Kidney (tissue), 14 donors: Measurements from ENCODE around the gene BLTP2. TPM values are rescaled to one million over a fixed set of nuclear protein-coding genes. Genes with fewer than 3 reads are reported as not detected.

Experiments
- DNase-seq, 5 donors: peaks; one replicate each; pipeline ENCODE4 v3.0.0-alpha.2; 2013 to 2020
- FAIRE-seq: peaks from 2 replicates; lab custom pipeline; 2012; peaks lifted over from hg19 to GRCh38; lab: Jason Lieb, UNC
- H3K27ac ChIP-seq, 2 donors: one replicate each; pipeline ENCODE4 v1.7.0; 2013; ENCODE audit warnings: low read depth in 2 of 2, low read length in 2 of 2, inconsistent platforms in 1 of 2
- H3K27me3 ChIP-seq: one replicate; pipeline ENCODE4 v1.7.1; 2013; ENCODE audit warnings: low read length, inconsistent platforms; ENCODE audit not compliant: control insufficient read depth, insufficient read depth
- H3K36me3 ChIP-seq, 3 donors: one replicate each; pipeline versions ENCODE4 v1.7.0 to v1.7.1; 2013; ENCODE audit warnings: low read length in 3 of 3, control low read depth in 1 of 3, inconsistent platforms in 1 of 3; ENCODE audit not compliant: insufficient read depth in 3 of 3, control insufficient read depth in 2 of 3
- H3K4me1 ChIP-seq, 3 donors: one replicate each; pipeline versions ENCODE4 v1.7.0 to v1.7.1; 2013; ENCODE audit warnings: low read length in 3 of 3, inconsistent platforms in 1 of 3, low read depth in 1 of 3; ENCODE audit not compliant: control insufficient read depth in 2 of 3, insufficient read depth in 2 of 3
- H3K4me3 ChIP-seq, 3 donors: one replicate each; pipeline versions ENCODE4 v1.7.0 to v1.8.1; 2013; ENCODE audit warnings: low read length in 3 of 3, control low read depth in 1 of 3, inconsistent platforms in 1 of 3
- H3K9ac ChIP-seq, 3 donors: one replicate each; pipeline versions ENCODE4 v1.7.0 to v1.7.1; 2013; ENCODE audit warnings: low read length in 3 of 3, control low read depth in 1 of 3, inconsistent platforms in 1 of 3
- H3K9me3 ChIP-seq, 3 donors: one replicate each; pipeline versions ENCODE4 v1.7.0 to v1.7.1; 2013; ENCODE audit warnings: low read length in 3 of 3, control low read depth in 1 of 3, inconsistent platforms in 1 of 3; ENCODE audit not compliant: control insufficient read depth in 2 of 3, insufficient read depth in 1 of 3
- intact Hi-C: fragments of 100-400 bp; cut with DNase I; formaldehyde crosslinking; loops from one replicate; pipeline ENCODE4 v1.11.1; 2022
- polyA plus RNA-seq: library from polyadenylated mRNA; stranded (reverse); fragments of 350-450 nt; fragmentation: Illumina TruSeq; extraction: RNeasy Lipid Tissue Mini Kit (QIAGEN cat#74804); gene quantifications from one replicate; pipeline ENCODE4 v1.2.3, GENCODE V29; 2014; ENCODE audit warnings: low read depth, low replicate concordance; ENCODE audit not compliant: insufficient read depth
- total RNA-seq: library from RNA; stranded (reverse); fragmentation: NEBNext Ultra II Directional; extraction: Animal tissue kit (Norgen Biotek cat#: 25700); gene quantifications from one replicate; pipeline ENCODE4 v1.2.1, GENCODE V29; 2021
- TF ChIP-seq, protein P1 (sequence below): IDR thresholded peaks from 3 replicates; pipeline ENCODE4 v1.5.1; 2012; ENCODE audit warnings: mild to moderate bottlenecking, moderate library complexity, borderline replicate concordance; ENCODE audit not compliant: insufficient read depth; ENCODE audit errors: extremely low read depth
- donor health status: control.
- donor health status: control.
- donor health status: control.
- donor health status: control.
- donor health status: control.
- donor health status: DM: yes; HTN: yes; CAD: no.
- donor health status: Normal renal cell carcinoma (clear cell type).

The BLTP2 gene
- total and polyA plus RNA-seq, 2 donors from 2014 or later = 35.1 to 140 TPM

- Histone ChIP-seq H3K9ac (no peak overlapping the region), H3K4me1 (no peaks in the 10 kb centered on the region), H3K27me3 (no peaks in the 10 kb centered on the region), H3K36me3 (peaks cover 21 to 69% (median 55%) of the 10 kb centered on the region in 3 donors), H3K4me3 (no peak overlapping the region), H3K27ac (no peak overlapping the region), H3K9me3 (no peaks in the 10 kb centered on the region)
- intact Hi-C loops = no loop called here
- DNase-seq (no peak), FAIRE-seq (no peak)
- TF ChIP-seq, protein P1, sequence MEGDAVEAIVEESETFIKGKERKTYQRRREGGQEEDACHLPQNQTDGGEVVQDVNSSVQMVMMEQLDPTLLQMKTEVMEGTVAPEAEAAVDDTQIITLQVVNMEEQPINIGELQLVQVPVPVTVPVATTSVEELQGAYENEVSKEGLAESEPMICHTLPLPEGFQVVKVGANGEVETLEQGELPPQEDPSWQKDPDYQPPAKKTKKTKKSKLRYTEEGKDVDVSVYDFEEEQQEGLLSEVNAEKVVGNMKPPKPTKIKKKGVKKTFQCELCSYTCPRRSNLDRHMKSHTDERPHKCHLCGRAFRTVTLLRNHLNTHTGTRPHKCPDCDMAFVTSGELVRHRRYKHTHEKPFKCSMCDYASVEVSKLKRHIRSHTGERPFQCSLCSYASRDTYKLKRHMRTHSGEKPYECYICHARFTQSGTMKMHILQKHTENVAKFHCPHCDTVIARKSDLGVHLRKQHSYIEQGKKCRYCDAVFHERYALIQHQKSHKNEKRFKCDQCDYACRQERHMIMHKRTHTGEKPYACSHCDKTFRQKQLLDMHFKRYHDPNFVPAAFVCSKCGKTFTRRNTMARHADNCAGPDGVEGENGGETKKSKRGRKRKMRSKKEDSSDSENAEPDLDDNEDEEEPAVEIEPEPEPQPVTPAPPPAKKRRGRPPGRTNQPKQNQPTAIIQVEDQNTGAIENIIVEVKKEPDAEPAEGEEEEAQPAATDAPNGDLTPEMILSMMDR = no peak
Measured at GRCh38 chr17:28688481-28688880, 43.5 kb upstream of the BLTP2 start.

DNA sequence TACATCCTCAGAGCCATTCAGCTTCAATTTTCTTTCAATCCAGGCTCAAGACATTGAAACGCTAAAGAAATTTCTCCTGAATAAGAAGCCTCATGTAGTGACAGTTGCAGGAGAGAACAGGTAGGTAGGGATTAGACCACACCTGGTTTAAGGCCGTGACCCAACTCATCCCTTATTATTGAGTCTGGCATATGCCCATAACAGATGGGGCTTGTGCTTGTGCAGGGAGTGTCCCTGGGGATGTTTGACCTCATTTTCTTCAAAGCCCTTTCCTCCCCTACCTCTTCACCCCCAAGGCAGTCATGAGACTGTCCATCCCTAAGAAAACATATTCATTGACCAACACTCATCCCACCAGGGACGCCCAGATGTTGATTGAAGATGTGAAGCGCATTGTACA is 41.3 kb upstream of the BLTP2 start:
- intact Hi-C loops = no loop called here
- no peaks in the 10 kb centered on the region for H3K27me3 ChIP-seq
- no peak overlapping the region for H3K27ac ChIP-seq
- peaks cover 0 to 3% (median 0%) of the 10 kb centered on the region in 3 donors for H3K4me1 ChIP-seq
- H3K36me3 ChIP-seq = peaks cover 21 to 86% (median 66%) of the 10 kb centered on the region in 3 donors
- TF ChIP-seq, protein P1 = no peak
- peak in 1 of 5 donors; percentile 6 for DNase-seq
- no peak overlapping the region for H3K9ac ChIP-seq
- no peak for FAIRE-seq
- H3K9me3 ChIP-seq = no peaks in the 10 kb centered on the region
- no peak overlapping the region for H3K4me3 ChIP-seq

DNA sequence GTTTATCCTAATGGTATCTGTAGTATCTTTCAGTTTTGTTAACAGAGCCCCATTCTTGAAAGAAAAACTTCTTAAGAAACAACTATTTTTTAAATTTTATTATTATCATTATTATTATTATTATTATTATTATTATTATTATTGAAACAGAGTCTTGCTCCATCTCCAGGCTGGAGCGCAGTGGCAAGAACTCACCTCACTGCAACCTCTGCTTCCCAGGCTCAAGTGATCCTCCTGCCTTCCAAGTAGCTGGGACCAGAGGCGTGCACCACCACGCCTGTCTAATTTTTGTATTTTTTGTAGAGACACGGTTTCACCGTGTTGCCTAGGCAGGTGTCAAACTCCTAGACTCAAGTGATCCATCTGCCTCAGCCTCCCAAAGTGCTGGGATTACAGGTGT is 40.4 kb upstream of the BLTP2 start:
- peaks cover 17 to 86% (median 65%) of the 10 kb centered on the region in 3 donors for H3K36me3 ChIP-seq
- peaks cover 0 to 3% (median 0%) of the 10 kb centered on the region in 3 donors for H3K4me1 ChIP-seq
- DNase-seq (peak in 1 of 5 donors; percentile 21), FAIRE-seq (no peak)
- no peaks in the 10 kb centered on the region for H3K9me3 ChIP-seq
- no peak overlapping the region for H3K27ac ChIP-seq
- intact Hi-C loops = no loop called here
- no peak overlapping the region for H3K9ac ChIP-seq
- no peaks in the 10 kb centered on the region for H3K27me3 ChIP-seq
- H3K4me3 ChIP-seq = no peak overlapping the region
- TF ChIP-seq, protein P1 = no peak

- Histone ChIP-seq H3K4me1 (peaks cover 0 to 3% (median 0%) of the 10 kb centered on the region in 3 donors), H3K27ac (no peak overlapping the region), H3K9me3 (no peaks in the 10 kb centered on the region), H3K36me3 (peaks cover 17 to 82% (median 62%) of the 10 kb centered on the region in 3 donors), H3K9ac (no peak overlapping the region), H3K4me3 (no peak overlapping the region), H3K27me3 (no peaks in the 10 kb centered on the region)
- TF ChIP-seq, protein P1 = peak; percentile 32
- intact Hi-C loops = no loop called here
- DNase-seq = peak in 4 of 5 donors; percentile 20 to 75 (median 52)
- FAIRE-seq = no peak
Measured at GRCh38 chr17:28684963-28685362, 40.0 kb upstream of the BLTP2 start.
